HL-60 (cell line): ENCODE data around the gene MPST.

Experiments used
- DNase-seq, 2 experiments: peaks; one replicate each; pipeline ENCODE4 v3.0.0-alpha.2; 2010 to 2020; ENCODE audit warnings: low read depth in 1 of 2, low spot score in 1 of 2
- H3K27ac ChIP-seq: fragments of 250-450 bp; sonication (Bioruptor Pico); replicated peaks from 2 replicates; pipeline ENCODE4 v1.5.1; 2020; ENCODE audit warnings: mild to moderate bottlenecking, moderate library complexity
- H3K27me3 ChIP-seq: fragments of 250-450 bp; sonication (Bioruptor Pico); 2 replicates; pipeline ENCODE4 v1.5.1; 2021; ENCODE audit warnings: mild to moderate bottlenecking, moderate library complexity; ENCODE audit not compliant: insufficient read depth, poor library complexity, severe bottlenecking
- H3K4me3 ChIP-seq: replicated peaks from 2 replicates; pipeline ENCODE4 v1.5.1; 2011; ENCODE audit warnings: mild to moderate bottlenecking, control low read depth, low read length; ENCODE audit not compliant: insufficient read depth
- CTCF ChIP-seq: IDR thresholded peaks from one replicate; pipeline ENCODE4 v1.5.1; 2011; ENCODE audit warnings: low read length, control low read depth, inconsistent platforms; ENCODE audit not compliant: insufficient read depth
- GABPA ChIP-seq: IDR thresholded peaks from 2 replicates; pipeline ENCODE4 v1.6.1; 2012; ENCODE audit warnings: low read depth
- POLR2AphosphoS5 ChIP-seq: IDR thresholded peaks from 2 replicates; pipeline ENCODE4 v1.6.1; 2012; ENCODE audit warnings: low read depth
- REST ChIP-seq: IDR thresholded peaks from 2 replicates; pipeline ENCODE4 v1.6.1; 2012; ENCODE audit warnings: low read depth; ENCODE audit not compliant: insufficient replicate concordance
- SPI1 ChIP-seq: IDR thresholded peaks from 2 replicates; pipeline ENCODE4 v1.6.1; 2012; ENCODE audit warnings: low read depth, mild to moderate bottlenecking, borderline replicate concordance

The MPST gene

GRCh38 chr22:37047006-37047405, 27.5 kb downstream of the MPST start:
- H3K4me3 ChIP-seq: no peak overlapping the region
- H3K27ac ChIP-seq: no peak overlapping the region
- TF ChIP-seq GABPA: no peak
- no peak for TF ChIP-seq SPI1
- TF ChIP-seq REST: no peak
- TF ChIP-seq CTCF: no peak
- no peak for TF ChIP-seq POLR2AphosphoS5
- DNase-seq: no peak
- H3K27me3 ChIP-seq: peaks cover 1% of the 10 kb centered on the region

- DNase-seq: no peak
- TF ChIP-seq REST (peak; percentile 64), SPI1 (no peak)
- Histone ChIP-seq H3K4me3 (no peak overlapping the region), H3K27me3 (peaks cover 3% of the 10 kb centered on the region), H3K27ac (no peak overlapping the region)
Measured at GRCh38 chr22:37048133-37048532, 28.6 kb downstream of the MPST start.

GRCh38 chr22:37049224-37049623, 29.7 kb downstream of the MPST start:
- TF ChIP-seq REST: no peak
- no peak for DNase-seq

GRCh38 chr22:37050913-37051312, 31.4 kb downstream of the MPST start:
- Histone ChIP-seq H3K4me3 (peak overlapping the region; percentile 27; the same call in 1 of the 2 replicates), H3K27me3 (peaks cover 3% of the 10 kb centered on the region), H3K27ac (no peak overlapping the region)
- TF ChIP-seq SPI1: no peak
- TF ChIP-seq GABPA: no peak
- no peak for TF ChIP-seq POLR2AphosphoS5
- TF ChIP-seq CTCF: no peak
- no peak for TF ChIP-seq REST
- no peak for DNase-seq

More at GRCh38 chr22:37049224-37049623, 29.7 kb downstream of the MPST start:
- peaks cover 3% of the 10 kb centered on the region for H3K27me3 ChIP-seq
- H3K4me3 ChIP-seq: no peak overlapping the region
- no peak overlapping the region for H3K27ac ChIP-seq
